IMR-90 (cell line): ENCODE data around the gene DZIP1L. TPM values are rescaled to one million over a fixed set of nuclear protein-coding genes. Genes with fewer than 3 reads are reported as not detected.

Experiments
- ATAC-seq: fragments of 200-7000 bp; cut with Tn5 transposase; 2 replicates; pipeline ENCODE4 v1.9.1; 2020; ENCODE audit warnings: low read depth, mild to moderate bottlenecking, moderate library complexity
- BruUV-seq: library from RNA; stranded (reverse); fragments of 400-500 nt; replicated peaks from 2 replicates; lab custom pipeline; 2021; lab: Mats Ljungman, UMichigan
- CTCF ChIA-PET: fragments of 300-600 bp; formaldehyde crosslinking; extraction: SDS; loops from one replicate; lab custom pipeline; 2021; ENCODE audit warnings: antibody characterized with exemption; lab: Yijun Ruan, JAX
- POLR2A ChIA-PET: fragments of 300-600 bp; sonication (Branson Sonifier 250); formaldehyde crosslinking; loops from one replicate; lab custom pipeline; 2022; ENCODE audit warnings: antibody characterized with exemption; ENCODE audit not compliant: unreplicated experiment; lab: Charles Lee
- DNase-seq: peaks from one replicate; pipeline ENCODE4 v3.0.0; 2013
- H2AFZ ChIP-seq: replicated peaks from 2 replicates; pipeline ENCODE3; 2013; ENCODE audit warnings: low read length, mild to moderate bottlenecking; ENCODE audit not compliant: poor library complexity
- H2AK5ac ChIP-seq: 2 replicates; pipeline ENCODE4 v1.6.1; 2013; ENCODE audit warnings: low read depth, low read length, inconsistent platforms
- H2AK9ac ChIP-seq: replicated peaks from 2 replicates; pipeline ENCODE3; 2013; ENCODE audit warnings: mild to moderate bottlenecking, low read depth, low read length, moderate library complexity; ENCODE audit not compliant: poor library complexity
- H2BK120ac ChIP-seq: 2 replicates; pipeline ENCODE4 v1.6.1; 2013; ENCODE audit warnings: low read depth, low read length, inconsistent platforms
- H2BK15ac ChIP-seq: 3 replicates; pipeline ENCODE4 v1.6.1; 2013; ENCODE audit warnings: low read depth, low read length, inconsistent platforms
- H2BK20ac ChIP-seq: 2 replicates; pipeline ENCODE4 v1.6.1; 2013; ENCODE audit warnings: low read depth, mild to moderate bottlenecking, inconsistent platforms, low read length, moderate library complexity
- H2BK5ac ChIP-seq: 2 replicates; pipeline ENCODE4 v1.6.1; 2013; ENCODE audit warnings: mild to moderate bottlenecking, low read depth, low read length, inconsistent platforms; ENCODE audit not compliant: poor library complexity, severe bottlenecking
- H3K14ac ChIP-seq: replicated peaks from 2 replicates; pipeline ENCODE4 v1.6.1; 2013; ENCODE audit warnings: low read depth, low read length, inconsistent platforms
- H3K18ac ChIP-seq: 2 replicates; pipeline ENCODE4 v1.6.1; 2013; ENCODE audit warnings: low read depth, low read length, control low read depth
- H3K23ac ChIP-seq: 2 replicates; pipeline ENCODE4 v1.6.1; 2013; ENCODE audit warnings: low read depth, low read length, inconsistent platforms
- H3K27ac ChIP-seq: 2 replicates; pipeline ENCODE4 v1.5.1; 2013; ENCODE audit warnings: mild to moderate bottlenecking, control low read depth, low read length; ENCODE audit not compliant: insufficient read depth
- H3K27me3 ChIP-seq: 2 replicates; pipeline ENCODE4 v1.6.1; 2013; ENCODE audit warnings: low read length; ENCODE audit not compliant: control insufficient read depth, insufficient read depth
- H3K36me3 ChIP-seq: 2 replicates; pipeline ENCODE4 v1.6.1; 2013; ENCODE audit warnings: low read length, mixed read lengths; ENCODE audit not compliant: control insufficient read depth, insufficient read depth
- H3K4ac ChIP-seq: 2 replicates; pipeline ENCODE4 v1.6.1; 2013; ENCODE audit warnings: low read depth, low read length, inconsistent platforms
- H3K4me1 ChIP-seq: 2 replicates; pipeline ENCODE4 v1.6.1; 2013; ENCODE audit warnings: low read length, mixed read lengths; ENCODE audit not compliant: control insufficient read depth, insufficient read depth
- H3K4me2 ChIP-seq: 2 replicates; pipeline ENCODE4 v1.6.1; 2013; ENCODE audit warnings: low read depth, mild to moderate bottlenecking, control low read depth, low read length, moderate library complexity
- H3K4me3 ChIP-seq: 2 replicates; pipeline ENCODE4 v1.5.1; 2013; ENCODE audit warnings: low read depth, mild to moderate bottlenecking, control low read depth, low read length, moderate library complexity; ENCODE audit not compliant: insufficient read depth
- H3K56ac ChIP-seq: 2 replicates; pipeline ENCODE4 v1.6.1; 2013; ENCODE audit warnings: low read length, inconsistent platforms; ENCODE audit not compliant: insufficient read depth; ENCODE audit errors: extremely low read depth
- H3K79me1 ChIP-seq, 2 experiments: 2 replicates each; pipeline ENCODE4 v1.6.1; 2013; ENCODE audit warnings: low read length in 2 of 2, inconsistent platforms in 1 of 2, low read depth in 1 of 2
- H3K9ac ChIP-seq: 2 replicates; pipeline ENCODE4 v1.6.1; 2013; ENCODE audit warnings: low read depth, low read length, control low read depth
- H3K9me1 ChIP-seq: 2 replicates; pipeline ENCODE4 v1.6.1; 2013; ENCODE audit warnings: low read length, inconsistent platforms; ENCODE audit not compliant: insufficient read depth
- H3K9me3 ChIP-seq: 2 replicates; pipeline ENCODE4 v1.6.1; 2013; ENCODE audit warnings: low read length; ENCODE audit not compliant: control insufficient read depth, insufficient read depth
- H4K20me1 ChIP-seq: 2 replicates; pipeline ENCODE4 v1.6.1; 2013; ENCODE audit warnings: low read length, inconsistent platforms; ENCODE audit not compliant: insufficient read depth
- H4K5ac ChIP-seq: 2 replicates; pipeline ENCODE4 v1.6.1; 2013; ENCODE audit warnings: mild to moderate bottlenecking, low read depth, low read length, control low read depth
- H4K8ac ChIP-seq, 2 experiments: 2 replicates each; pipeline ENCODE4 v1.6.1; 2013; ENCODE audit warnings: low read depth in 2 of 2, low read length in 2 of 2, control low read depth in 1 of 2, inconsistent platforms in 1 of 2
- H4K91ac ChIP-seq: 2 replicates; pipeline ENCODE4 v1.6.1; 2013; ENCODE audit warnings: low read depth, low read length, inconsistent platforms; ENCODE audit not compliant: insufficient read depth
- BHLHE40 ChIP-seq: fragments of 150-350 bp; IDR thresholded peaks from 2 replicates; pipeline ENCODE4 v1.6.1; 2016; ENCODE audit warnings: mild to moderate bottlenecking, low read depth, low read length
- CEBPB ChIP-seq: IDR thresholded peaks from 2 replicates; pipeline ENCODE4 v1.6.1; 2012; ENCODE audit warnings: low read depth, low read length, improper control_type of control experiment
- CHD1 ChIP-seq: IDR thresholded peaks from 2 replicates; pipeline ENCODE4 v1.6.1; 2012; ENCODE audit warnings: low read depth, low read length, improper control_type of control experiment
- CTCF ChIP-seq: conservative IDR thresholded peaks from 2 replicates; pipeline ENCODE4 v1.5.1; 2012; ENCODE audit warnings: mild to moderate bottlenecking, low read depth, low read length, improper control_type of control experiment
- ELK1 ChIP-seq: fragments of 150-350 bp; IDR thresholded peaks from 2 replicates; pipeline ENCODE4 v1.6.1; 2016; ENCODE audit warnings: low read depth, mild to moderate bottlenecking, low read length, moderate library complexity, borderline replicate concordance
- FOS ChIP-seq: fragments of 150-350 bp; IDR thresholded peaks from 2 replicates; pipeline ENCODE4 v1.6.1; 2016; ENCODE audit warnings: low read depth, low read length
- MAFK ChIP-seq: IDR thresholded peaks from 2 replicates; pipeline ENCODE4 v1.6.1; 2012; ENCODE audit warnings: low read depth, low read length, improper control_type of control experiment
- MAZ ChIP-seq: IDR thresholded peaks from 2 replicates; pipeline ENCODE4 v1.6.1; 2012; ENCODE audit warnings: low read depth, mild to moderate bottlenecking, low read length, improper control_type of control experiment, moderate library complexity, borderline replicate concordance
- MXI1 ChIP-seq: IDR thresholded peaks from 2 replicates; pipeline ENCODE4 v1.6.1; 2012; ENCODE audit warnings: low read depth, mild to moderate bottlenecking, low read length, moderate library complexity, borderline replicate concordance
- NFE2L2 ChIP-seq: fragments of 150-350 bp; IDR thresholded peaks from 2 replicates; pipeline ENCODE4 v1.6.1; 2016; ENCODE audit warnings: low read depth, mild to moderate bottlenecking, low read length
- POLR2A ChIP-seq: IDR thresholded peaks from 2 replicates; pipeline ENCODE4 v1.6.1; 2012; ENCODE audit warnings: mild to moderate bottlenecking, low read depth, low read length
- RAD21 ChIP-seq: IDR thresholded peaks from 2 replicates; pipeline ENCODE4 v1.6.1; 2012; ENCODE audit warnings: low read length, improper control_type of control experiment
- RCOR1 ChIP-seq: IDR thresholded peaks from 2 replicates; pipeline ENCODE4 v1.6.1; 2012; ENCODE audit warnings: mild to moderate bottlenecking, low read length, improper control_type of control experiment; ENCODE audit not compliant: insufficient replicate concordance
- RFX5 ChIP-seq: IDR thresholded peaks from 2 replicates; pipeline ENCODE4 v1.8.0; 2012; ENCODE audit warnings: low read depth, mild to moderate bottlenecking, low read length, moderate library complexity
- SMC3 ChIP-seq: fragments of 150-350 bp; IDR thresholded peaks from 2 replicates; pipeline ENCODE4 v1.6.1; 2016; ENCODE audit warnings: low read depth, mild to moderate bottlenecking, antibody characterized with exemption, low read length, moderate library complexity
- USF2 ChIP-seq: fragments of 150-350 bp; IDR thresholded peaks from 2 replicates; pipeline ENCODE4 v1.6.1; 2017; ENCODE audit warnings: mild to moderate bottlenecking, antibody characterized with exemption, low read length, low read depth
- dilution Hi-C: fragments of 300-500 bp; cut with HindIII; formaldehyde crosslinking; loops from one replicate; pipeline ENCODE4 v1.14.3; 2018; ENCODE audit warnings: low sequenced_read_pairs; ENCODE audit not compliant: unreplicated experiment
- in situ Hi-C: fragments of 300-500 bp; cut with MboI; formaldehyde crosslinking; loops from 3 replicates; pipeline ENCODE4 v1.14.3; 2019; ENCODE audit warnings: low sequenced_read_pairs, inconsistent platforms, mixed read lengths
- intact Hi-C: fragments of 100-400 bp; cut with micrococcal nuclease; formaldehyde crosslinking; loops from 2 replicates; pipeline ENCODE4 v1.10.0; 2022
- polyA plus RNA-seq, 3 experiments: library from polyadenylated mRNA; depleted of rRNA; stranded (reverse); fragments of >200 nt; gene quantifications; 2 replicates each; pipeline ENCODE4 v1.2.3, GENCODE V29; 2012; ENCODE audit warnings: low replicate concordance in 1 of 3
- total RNA-seq: library from RNA; depleted of rRNA; stranded (reverse); fragments of >200 nt; gene quantifications from 2 replicates; pipeline ENCODE4 v1.2.3, GENCODE V29; 2012

DZIP1L gene
- total and polyA plus RNA-seq, 2 of the 4 experiments (the other 2 are of a cell fraction) = 12.9 to 14.7 TPM

- H3K9ac ChIP-seq = peak overlapping the region; percentile 66
- in situ Hi-C loops = no loop called here
- intact Hi-C loops = loop anchor here (5.0 kb wide), 1 partner anchor 34 kb away; the partner anchor contains the start of gene DZIP1L
Observed at GRCh38 chr3:138082992-138083386, 32.4 kb downstream of the DZIP1L start.

More at GRCh38 chr3:138082992-138083386, 32.4 kb downstream of the DZIP1L start:
- H4K20me1 ChIP-seq = peaks cover 32% of the 10 kb centered on the region
- DNase-seq = no peak
- H3K4ac ChIP-seq = peak overlapping the region; percentile 65
- peaks cover 15 to 42% of the 10 kb centered on the region in 2 experiments; a peak in 3 of 4 replicates for H3K79me1 ChIP-seq
- CTCF ChIA-PET = interaction anchor here (2.1 kb wide), 1 partner anchor 12 kb away, joined by 6 read pairs; no protein-coding TSS in a partner anchor
- peak overlapping the region; percentile 60; the same call in 1 of the 2 replicates for H4K91ac ChIP-seq
- H3K4me2 ChIP-seq = peak overlapping the region; percentile 84
- H2BK15ac ChIP-seq = no peak overlapping the region; the same call in 2 of the 3 replicates
- no peak overlapping the region; the same call in 1 of the 2 replicates for H3K23ac ChIP-seq
- peak overlapping the region; percentile 20 for H2AK9ac ChIP-seq
- H2BK20ac ChIP-seq = 0 out of 2 replicates have a peak overlapping the region, but pooled peaks have one; percentile 38
- peak overlapping the region; percentile 84 for H4K5ac ChIP-seq
- POLR2A ChIA-PET = no interaction called here
- dilution Hi-C loops = no loop called here
- no peak overlapping the region for H3K4me3 ChIP-seq
- H3K9me3 ChIP-seq = no peaks in the 10 kb centered on the region
- H4K8ac ChIP-seq = peak overlapping the region; percentile 30 to 31; a peak in 2 of 4 replicates
- peak overlapping the region; percentile 91 for H2AK5ac ChIP-seq
- peaks cover 35% of the 10 kb centered on the region for H3K9me1 ChIP-seq
- H3K27me3 ChIP-seq = no peaks in the 10 kb centered on the region
- H3K14ac ChIP-seq = peak overlapping the region; percentile 53
- H3K56ac ChIP-seq = peak overlapping the region; percentile 19; the same call in 1 of the 2 replicates
- TF ChIP-seq ELK1 (no peak), MAFK (no peak), RCOR1 (no peak), CTCF (no peak), RFX5 (no peak), FOS (no peak), BHLHE40 (no peak), POLR2A (no peak), RAD21 (no peak), USF2 (no peak), CHD1 (no peak), MXI1 (no peak), SMC3 (no peak), MAZ (no peak), CEBPB (no peak), NFE2L2 (no peak)
- no TSS peak for BruUV-seq
- no peak overlapping the region for H2AFZ ChIP-seq
- peak overlapping the region; percentile 40 for H2BK120ac ChIP-seq
- peak overlapping the region; percentile 86 for H3K27ac ChIP-seq
- peak overlapping the region; percentile 81 for H2BK5ac ChIP-seq
- H3K4me1 ChIP-seq = peaks cover 25% of the 10 kb centered on the region
- no peak; the same call in 1 of the 2 replicates for ATAC-seq
- H3K36me3 ChIP-seq = peaks cover 24% of the 10 kb centered on the region
- H3K18ac ChIP-seq = peak overlapping the region; percentile 69
